Tongue (tissue), 2 donors: Measurements from ENCODE around the gene CAMKMT. TPM values are rescaled to one million over a fixed set of nuclear protein-coding genes. Genes with fewer than 3 reads are reported as not detected.

Source experiments
- DNase-seq: peaks from one replicate; pipeline ENCODE4 v3.0.0-alpha.2; 2015
- total RNA-seq: library from RNA; depleted of rRNA; stranded (reverse); fragments of >200 nt; gene quantifications from one replicate; pipeline ENCODE4 v1.2.3, GENCODE V29; 2014

Gene CAMKMT
- total RNA-seq, 1 donor from 2014 or later = 9.9 TPM

- DNase-seq = no peak
Measured at GRCh38 chr2:44510246-44510645, 148.5 kb downstream of the CAMKMT start.

GRCh38 chr2:44515416-44515815, 153.7 kb downstream of the CAMKMT start:
- DNase-seq = no peak

- DNase-seq = no peak
Measured at GRCh38 chr2:44519026-44519425, 157.3 kb downstream of the CAMKMT start.

- no peak for DNase-seq
Measured at GRCh38 chr2:44522846-44523245, 161.1 kb downstream of the CAMKMT start.

- no peak for DNase-seq
Measured at GRCh38 chr2:44524347-44524926, 162.7 kb downstream of the CAMKMT start.

- DNase-seq = no peak
Measured at GRCh38 chr2:44526352-44526751, 164.6 kb downstream of the CAMKMT start.

GRCh38 chr2:44528595-44528994, 166.8 kb downstream of the CAMKMT start:
- DNase-seq = no peak

- DNase-seq = no peak
Measured at GRCh38 chr2:44529448-44529847, 167.7 kb downstream of the CAMKMT start.

- DNase-seq = peak; percentile 33
Measured at GRCh38 chr2:44531289-44531688, 169.5 kb downstream of the CAMKMT start.

- DNase-seq = no peak
Measured at GRCh38 chr2:44532031-44532430, 170.3 kb downstream of the CAMKMT start.

GRCh38 chr2:44533508-44533907, 171.8 kb downstream of the CAMKMT start:
- no peak for DNase-seq

GRCh38 chr2:44535376-44535775, 173.6 kb downstream of the CAMKMT start:
- DNase-seq = no peak

GRCh38 chr2:44537264-44537663, 175.5 kb downstream of the CAMKMT start:
- DNase-seq = no peak

GRCh38 chr2:44542520-44542919, 180.8 kb downstream of the CAMKMT start:
- no peak for DNase-seq

- peak; percentile 34 for DNase-seq
Measured at GRCh38 chr2:44543773-44544725, 182.3 kb downstream of the CAMKMT start.

- DNase-seq = no peak
Measured at GRCh38 chr2:44545005-44545404, 183.3 kb downstream of the CAMKMT start.

- peak; percentile 15 for DNase-seq
Measured at GRCh38 chr2:44546459-44547127, 184.8 kb downstream of the CAMKMT start.

- DNase-seq = peak; percentile 69
Measured at GRCh38 chr2:44547718-44548117, 186.0 kb downstream of the CAMKMT start.

- no peak for DNase-seq
Measured at GRCh38 chr2:44548221-44549098, 186.7 kb downstream of the CAMKMT start.

GRCh38 chr2:44549099-44549471, 187.3 kb downstream of the CAMKMT start:
- DNase-seq = no peak

- no peak for DNase-seq
Measured at GRCh38 chr2:44549856-44550255, 188.1 kb downstream of the CAMKMT start.

GRCh38 chr2:44550561-44550960, 188.8 kb downstream of the CAMKMT start:
- no peak for DNase-seq
